GM13976 (cell line): ENCODE data around the gene PLEKHJ1.
A peak's percentile ranks its signal among the peaks of the same experiment; 100 is the strongest.

Source experiments
- DNase-seq: peaks from one replicate; pipeline ENCODE4 v3.0.0; 2012; ENCODE audit warnings: low spot score
- CTCF ChIP-seq: IDR thresholded peaks from 2 replicates; pipeline ENCODE4 v1.5.1; 2012; ENCODE audit warnings: borderline replicate concordance, mild to moderate bottlenecking; ENCODE audit not compliant: insufficient read depth; ENCODE audit errors: extremely low read depth, missing control alignments, control extremely low read depth
- in situ Hi-C: fragments of 300-500 bp; cut with MboI; formaldehyde crosslinking; loops from one replicate; pipeline ENCODE4 v1.12.0; 2022; ENCODE audit warnings: low sequenced_read_pairs, mixed read lengths, inconsistent platforms; ENCODE audit not compliant: unreplicated experiment

The PLEKHJ1 gene

GRCh38 chr19:2210206-2210605 lies 25.9 kb downstream of the PLEKHJ1 start:
- no peak for DNase-seq
- no peak for TF ChIP-seq CTCF
- in situ Hi-C loops: no loop called here

- TF ChIP-seq CTCF: no peak
- in situ Hi-C loops: no loop called here
- no peak for DNase-seq
Observed at GRCh38 chr19:2209408-2209807, 26.7 kb downstream of the PLEKHJ1 start.

GRCh38 chr19:2208975-2209374 lies 27.2 kb downstream of the PLEKHJ1 start:
- DNase-seq: no peak

GRCh38 chr19:2207991-2208860 lies 27.9 kb downstream of the PLEKHJ1 start:
- peak; percentile 29 for TF ChIP-seq CTCF
- peak; percentile 78 for DNase-seq
- in situ Hi-C loops: no loop called here

More at GRCh38 chr19:2208975-2209374, 27.2 kb downstream of the PLEKHJ1 start:
- TF ChIP-seq CTCF: no peak
- in situ Hi-C loops: no loop called here

- TF ChIP-seq CTCF: no peak
- no peak for DNase-seq
- in situ Hi-C loops: no loop called here
Observed at GRCh38 chr19:2207008-2207407, 29.1 kb downstream of the PLEKHJ1 start.

GRCh38 chr19:2202366-2202765 lies 33.8 kb downstream of the PLEKHJ1 start:
- no peak for TF ChIP-seq CTCF
- in situ Hi-C loops: no loop called here
- DNase-seq: no peak
